Hepatic stellate cell (primary cell): ENCODE data around the gene GTPBP4.
"Not testable (repeated sequence)": the region's sequence is repeated elsewhere in the genome, so short reads cannot be mapped to it uniquely, and the experiment has no call there.

Source experiments
- DNase-seq: peaks from one replicate; pipeline ENCODE4 v3.0.0; 2011; ENCODE audit warnings: low spot score

GTPBP4 gene

DNA sequence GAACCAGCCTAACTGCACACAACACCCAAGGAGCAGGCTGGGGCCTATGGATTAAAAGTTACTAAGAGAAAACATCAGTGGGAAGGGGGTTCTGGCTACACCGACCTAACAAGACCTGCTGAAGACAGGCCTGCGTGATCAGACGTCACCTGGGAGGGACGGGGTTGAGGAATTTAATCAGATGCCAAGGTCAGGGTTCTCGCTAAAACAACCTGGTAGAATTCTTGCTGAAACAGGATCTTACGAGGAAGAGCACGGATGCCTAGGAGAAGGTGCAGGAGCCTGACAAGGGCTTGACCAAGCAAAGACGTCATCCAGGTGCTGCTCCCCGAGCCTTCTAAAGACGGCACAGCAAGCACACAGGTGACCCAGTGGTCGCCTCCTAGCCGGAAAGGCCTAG is 35.9 kb downstream of the GTPBP4 start:
- DNase-seq: no peak

GRCh38 chr10:1025683-1026082 is 37.4 kb downstream of the GTPBP4 start, which contains the start of gene IDI2:
TSS of gene IDI2 (minus strand) at chr10:1025859. CDS start at chr10:1024723, 1,136 bp downstream.
- no peak for DNase-seq

DNA sequence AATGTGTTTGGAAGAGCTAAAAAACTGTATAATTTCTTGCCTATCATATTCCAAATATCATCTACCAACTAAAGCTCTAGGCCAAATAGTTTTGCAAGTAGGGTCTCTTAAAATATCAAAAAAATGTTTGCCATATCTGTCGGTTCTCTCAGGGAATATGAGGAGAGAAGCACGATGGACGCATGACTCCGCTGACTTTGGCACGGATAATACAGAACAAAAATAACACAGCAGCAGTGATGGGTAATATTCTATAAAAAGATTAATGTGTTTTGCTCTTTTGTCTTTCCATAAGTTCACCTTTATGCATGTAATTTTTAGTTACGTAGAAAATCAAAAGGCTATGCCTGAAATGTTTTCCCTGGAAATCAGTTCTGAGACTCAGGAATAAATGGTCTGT is 38.3 kb downstream of the GTPBP4 start:
- DNase-seq: no peak

DNA sequence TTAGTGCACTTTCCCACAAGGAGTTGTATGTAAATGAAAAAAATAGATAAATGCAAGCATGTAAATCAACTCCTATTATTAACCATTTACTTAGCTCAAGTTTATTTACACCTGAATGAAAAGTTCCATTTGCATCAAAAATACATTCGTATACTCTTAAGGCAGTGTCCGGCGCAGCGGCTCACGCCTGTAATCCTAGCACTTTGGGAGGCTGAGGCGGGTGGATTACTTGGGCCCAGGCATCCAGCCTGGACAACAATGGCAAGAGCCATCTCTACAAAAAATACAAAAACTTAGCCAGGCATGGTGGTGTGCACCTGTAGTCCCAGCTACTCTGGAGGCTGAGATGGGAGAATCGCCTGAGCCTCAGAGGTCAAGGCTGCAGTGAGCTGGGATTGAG is 41.6 kb downstream of the GTPBP4 start:
- no peak for DNase-seq

DNA sequence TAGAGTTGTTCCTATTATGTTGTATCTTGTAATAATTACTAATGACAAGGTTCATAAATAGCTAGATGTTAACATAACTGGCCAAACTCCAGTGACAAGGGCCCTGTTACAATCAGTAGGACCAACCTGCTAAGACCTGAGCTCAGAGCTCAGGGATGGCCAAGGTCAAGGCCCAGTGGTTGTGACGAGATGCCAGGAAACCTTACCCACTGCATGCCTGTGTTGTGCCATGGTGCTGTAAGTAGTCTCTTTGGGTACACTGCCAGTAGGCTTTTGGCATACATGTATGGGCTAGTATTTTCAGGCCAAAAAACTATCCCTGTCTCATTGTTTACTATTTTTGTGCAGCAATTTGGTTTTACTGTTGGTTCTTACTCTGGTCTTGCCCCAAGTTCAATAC is 45.4 kb downstream of the GTPBP4 start:
- no peak for DNase-seq

GRCh38 chr10:1034758-1035157 is 46.5 kb downstream of the GTPBP4 start:
- DNase-seq: no peak

GRCh38 chr10:1035201-1035600 is 47.0 kb downstream of the GTPBP4 start:
- no peak for DNase-seq

GRCh38 chr10:1036341-1036791 is 48.1 kb downstream of the GTPBP4 start:
- DNase-seq: no peak

DNA sequence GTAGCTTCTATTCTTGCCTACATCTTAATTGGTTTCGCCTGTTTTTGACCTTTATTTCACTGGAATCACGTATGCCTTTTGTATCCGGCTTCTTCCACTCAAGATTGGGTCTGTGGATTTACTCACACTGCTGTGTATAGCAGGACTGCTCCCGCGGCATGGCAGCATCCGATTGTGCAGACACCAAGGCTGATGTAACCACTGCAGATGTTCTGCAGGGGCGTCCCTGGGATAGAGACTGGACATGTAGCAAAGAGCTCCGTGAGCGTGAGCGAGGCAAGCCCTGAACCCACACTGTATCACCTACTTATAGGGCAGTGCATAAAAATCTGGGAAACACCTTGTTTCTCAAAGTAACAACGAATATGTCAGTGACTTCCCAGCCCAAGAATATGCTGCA is 48.9 kb downstream of the GTPBP4 start:
- no peak for DNase-seq

- DNase-seq: not testable (repeated sequence)
These were observed 50.5 kb downstream of the GTPBP4 start for GRCh38 chr10:1038769-1039168.

- DNase-seq: no peak
These were observed 51.9 kb downstream of the GTPBP4 start for GRCh38 chr10:1040133-1040532.

DNA sequence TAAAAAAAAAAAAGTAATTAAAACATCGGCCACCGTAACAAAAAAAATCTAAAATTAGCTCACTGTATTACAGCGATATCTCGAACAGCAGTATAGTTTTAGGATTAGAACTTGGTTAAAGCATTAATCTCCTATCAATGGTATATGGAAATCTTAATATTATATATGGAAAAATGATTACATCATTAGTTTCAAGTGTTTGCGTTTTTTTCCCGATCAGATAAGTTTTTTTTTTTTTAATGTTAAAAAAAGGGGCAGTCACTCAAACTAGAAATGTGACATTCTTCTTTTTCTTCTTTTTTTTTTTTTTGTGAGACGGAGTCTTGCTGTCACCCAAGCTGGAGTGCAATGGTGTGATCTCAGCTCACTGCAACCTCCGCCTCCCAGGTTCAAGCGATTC is 53.3 kb downstream of the GTPBP4 start:
- no peak for DNase-seq

DNA sequence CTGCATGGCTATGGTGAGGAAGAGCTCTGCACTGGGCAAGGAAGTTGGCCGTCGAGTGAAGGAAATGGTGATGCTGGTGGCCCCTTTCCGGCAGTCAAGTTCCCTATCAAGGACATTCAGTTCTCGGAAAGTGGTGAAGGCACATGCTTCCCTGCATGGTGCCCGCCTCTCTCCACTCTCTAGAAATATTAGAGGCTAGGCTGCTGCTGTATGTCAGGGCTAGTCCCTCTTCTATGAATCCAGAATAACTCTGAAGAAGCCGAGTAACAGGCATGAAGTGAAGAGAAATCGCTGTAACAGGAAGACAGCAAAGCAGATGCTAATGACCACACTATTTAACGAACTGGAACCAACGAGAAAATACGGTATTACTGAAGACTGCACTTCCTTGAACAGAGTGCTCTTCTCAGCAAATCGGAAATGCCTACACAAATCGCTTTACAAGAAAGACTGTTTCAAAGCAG is 55.3 kb downstream of the GTPBP4 start:
- DNase-seq: no peak

DNA sequence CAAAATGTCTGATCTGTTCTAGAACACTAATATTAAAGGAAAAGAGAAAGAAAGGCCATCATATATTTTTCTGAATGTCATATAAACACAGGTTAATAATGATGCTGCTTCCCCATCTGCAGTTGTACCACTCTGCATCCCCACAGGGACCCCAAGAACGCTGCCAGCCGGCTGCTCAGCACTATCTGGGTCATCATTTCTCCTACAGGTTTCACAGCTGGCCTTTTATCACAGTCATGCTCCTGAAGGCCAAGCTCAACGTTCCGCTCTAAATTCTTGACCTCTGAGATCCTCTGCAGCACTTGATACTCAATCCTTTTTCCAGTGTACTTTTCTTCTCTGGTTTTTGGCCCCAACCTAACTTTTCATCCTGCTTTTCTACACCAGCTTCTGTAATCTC is 55.9 kb downstream of the GTPBP4 start:
- DNase-seq: no peak

GRCh38 chr10:1044964-1045363 is 56.7 kb downstream of the GTPBP4 start:
- no peak for DNase-seq

DNA sequence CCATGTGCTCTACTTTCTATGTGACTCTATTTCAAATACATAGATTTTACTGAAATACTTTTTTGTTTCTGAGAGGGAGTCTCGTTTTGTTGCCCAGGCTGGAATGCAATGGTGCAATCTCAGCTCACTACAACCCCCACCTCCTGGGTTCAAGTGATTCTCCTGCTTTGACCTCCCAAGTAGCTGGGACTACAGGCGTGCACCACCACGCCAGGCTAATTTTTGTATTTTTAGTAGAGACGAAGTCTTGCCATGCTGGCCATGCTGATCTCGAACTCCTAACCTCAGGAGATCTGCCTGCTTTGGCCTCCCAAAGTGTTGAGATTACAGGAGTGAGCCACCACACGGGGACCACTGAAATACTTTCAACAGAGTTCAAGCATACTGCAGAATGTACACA is 57.2 kb downstream of the GTPBP4 start:
- DNase-seq: no peak

DNA sequence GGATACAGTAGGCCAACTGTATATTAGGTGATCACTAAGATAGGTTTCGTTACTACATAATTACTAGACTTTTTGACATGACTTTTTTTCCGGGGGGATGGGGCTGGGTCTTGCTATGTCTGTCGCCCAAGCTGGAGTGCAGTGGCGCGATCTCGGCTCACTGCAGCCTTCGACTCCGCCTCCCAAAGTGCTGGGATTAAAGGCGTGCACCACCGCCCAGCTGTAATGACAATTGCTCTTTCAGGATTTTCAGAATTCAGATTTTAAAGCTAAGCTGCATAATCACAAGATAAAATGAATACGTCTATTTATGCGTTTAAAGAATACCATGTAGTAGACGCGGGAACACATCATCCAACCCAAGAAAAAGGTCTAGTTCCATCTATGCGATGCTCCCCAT is 59.7 kb downstream of the GTPBP4 start:
- DNase-seq: no peak

- DNase-seq: no peak
These were observed 60.1 kb downstream of the GTPBP4 start for GRCh38 chr10:1048349-1048731.

GRCh38 chr10:1048732-1049424 is 60.6 kb downstream of the GTPBP4 start, which contains the start of gene IDI1:
TSS of gene IDI1 (minus strand) at chr10:1049119. CDS start at chr10:1049003, 116 bp downstream.
- DNase-seq: peak; percentile 98

- no peak for DNase-seq
These were observed 61.3 kb downstream of the GTPBP4 start for GRCh38 chr10:1049425-1049958.

GRCh38 chr10:1050145-1050544 is 61.9 kb downstream of the GTPBP4 start:
- DNase-seq: peak; percentile 18

- no peak for DNase-seq
These were observed 62.3 kb downstream of the GTPBP4 start for GRCh38 chr10:1050554-1050953.

DNA sequence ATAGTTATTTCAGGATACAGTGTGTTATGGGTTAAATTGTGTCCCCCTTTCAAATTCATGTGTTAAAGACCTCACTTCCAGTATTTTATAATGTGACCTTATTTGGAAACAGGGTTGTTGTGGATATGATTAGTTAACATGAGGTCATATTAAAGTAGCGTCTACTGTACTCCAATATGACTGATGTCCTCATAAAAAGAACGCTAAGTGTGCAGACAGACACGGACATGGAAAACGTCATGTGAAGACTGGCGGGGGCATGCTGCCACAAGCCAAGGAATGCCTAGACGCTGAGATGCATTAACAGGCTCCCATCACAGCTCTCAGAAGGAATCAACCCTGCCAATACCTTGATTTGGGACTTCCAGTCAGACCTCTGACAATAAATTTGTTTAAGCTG is 66.5 kb downstream of the GTPBP4 start:
- DNase-seq: no peak
